ENCODE measurements around the gene CRADD. TPM values are rescaled to one million over a fixed set of nuclear protein-coding genes. Genes with fewer than 3 reads are reported as not detected.

The CRADD gene
- total RNA-seq, 1 donor from 2014 or later, result 9.1 TPM

DNA sequence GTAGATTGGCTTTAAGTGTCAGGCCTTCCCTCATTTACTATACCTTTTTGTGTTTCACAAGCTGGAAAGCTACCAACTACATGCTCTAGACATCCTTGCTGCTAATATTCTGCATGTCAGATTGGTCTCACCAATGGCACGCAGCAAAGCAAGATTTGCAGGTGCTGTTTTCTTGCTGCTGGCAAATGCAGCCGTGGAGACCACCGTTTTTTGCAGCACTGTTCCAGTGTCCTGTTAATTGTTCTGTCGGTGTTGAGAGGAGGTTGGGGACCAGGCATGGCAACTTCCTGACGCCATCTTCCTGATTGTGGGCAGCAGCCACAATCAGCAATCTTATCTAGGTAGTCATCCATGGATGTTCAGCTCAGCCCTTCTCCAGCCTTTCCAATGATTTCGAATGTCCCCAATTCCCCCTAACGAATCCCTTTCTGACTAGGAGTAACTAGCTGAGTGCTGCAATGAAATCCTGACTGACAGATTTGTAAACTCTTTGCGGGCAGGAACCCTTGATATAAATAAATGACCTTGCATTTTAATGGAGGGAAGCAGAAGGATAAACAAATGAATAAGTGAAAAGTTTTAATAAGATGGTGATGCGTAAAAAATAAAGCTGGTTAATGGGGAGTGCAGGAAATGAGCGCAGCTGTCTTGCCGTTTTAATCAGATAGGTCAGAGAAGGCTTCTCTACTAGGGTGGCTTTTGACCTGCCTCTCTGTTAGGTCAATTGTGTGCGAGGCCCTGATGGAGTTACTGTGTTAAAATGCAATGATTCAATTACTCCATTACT lies 574 bp upstream of the CRADD start:
- TF ChIP-seq CTCF (IDR thresholded peaks at IDR 0.05), result no peak
- Mint-ChIP-seq H3K4me1 (ENCODE audit: low read depth) (peaks cover 18% of the 10 kb centered on the region), H3K9me3 (ENCODE audit: low read depth) (no peaks in the 10 kb centered on the region), H3K36me3 (ENCODE audit: low read depth) (peaks cover 2% of the 10 kb centered on the region), H3K4me3 (ENCODE audit: unreplicated experiment) (peak overlapping the region; percentile 89), H3K27ac (ENCODE audit: unreplicated experiment) (peak overlapping the region; percentile 98), H3K27me3 (ENCODE audit: low read depth) (peaks cover 6% of the 10 kb centered on the region)
- no peak for DNase-seq (ENCODE audit: low spot score)

DNA sequence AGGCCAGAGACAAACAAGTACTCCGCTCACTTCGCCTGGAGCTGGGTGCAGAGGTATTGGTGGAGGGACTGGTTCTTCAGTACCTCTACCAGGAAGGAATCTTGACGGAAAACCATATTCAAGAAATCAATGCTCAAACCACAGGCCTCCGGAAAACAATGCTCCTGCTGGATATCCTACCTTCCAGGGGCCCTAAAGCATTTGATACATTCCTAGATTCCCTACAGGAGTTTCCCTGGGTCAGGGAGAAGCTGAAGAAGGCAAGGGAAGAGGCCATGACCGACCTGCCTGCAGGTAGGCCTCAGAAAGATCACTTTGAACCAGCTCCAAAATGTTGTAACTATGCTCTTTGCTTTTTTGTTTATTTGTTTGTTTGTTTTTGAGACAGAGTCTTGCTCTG lies 1.6 kb downstream of the CRADD start:
- Mint-ChIP-seq H3K9me3 (ENCODE audit: low read depth) (no peaks in the 10 kb centered on the region), H3K27me3 (ENCODE audit: low read depth) (peaks cover 6% of the 10 kb centered on the region), H3K27ac (ENCODE audit: unreplicated experiment) (no peak overlapping the region), H3K36me3 (ENCODE audit: low read depth) (peaks cover 2% of the 10 kb centered on the region), H3K4me1 (ENCODE audit: low read depth) (peaks cover 18% of the 10 kb centered on the region), H3K4me3 (ENCODE audit: unreplicated experiment) (no peak overlapping the region)
- TF ChIP-seq CTCF (IDR thresholded peaks at IDR 0.05), result no peak
- no peak for DNase-seq (ENCODE audit: low spot score)

DNA sequence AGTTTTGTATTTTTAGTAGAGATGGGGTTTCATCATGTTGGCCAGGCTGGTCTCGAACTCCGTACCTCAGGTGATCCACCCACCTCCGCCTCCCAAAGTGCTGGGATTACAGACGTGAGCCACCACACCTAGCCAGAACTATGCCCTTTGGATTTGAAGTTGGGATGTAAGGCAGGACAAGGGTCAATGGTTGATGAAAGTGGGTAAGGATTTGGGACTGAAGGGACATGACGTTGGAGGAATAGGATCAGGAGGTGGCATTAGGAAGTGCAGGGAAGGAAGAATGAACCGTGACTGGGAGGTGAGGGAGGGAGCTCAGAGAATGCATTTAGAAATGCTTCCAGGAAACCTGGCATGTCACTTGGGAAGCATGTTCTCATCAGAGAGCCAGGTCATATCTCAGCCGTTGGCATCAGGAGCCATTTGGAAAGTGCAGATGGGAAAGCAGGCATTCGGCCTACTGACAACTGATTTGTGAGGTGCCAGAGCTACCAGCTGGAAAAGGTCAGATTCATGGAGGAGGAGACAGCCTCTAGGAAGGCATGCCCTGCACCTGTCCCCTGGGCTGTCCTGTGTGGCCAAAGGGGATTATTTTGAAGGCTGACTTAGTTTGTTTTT lies 2.2 kb downstream of the CRADD start:
- no peak overlapping the region for H3K4me3 Mint-ChIP-seq (ENCODE audit: unreplicated experiment)
- H3K36me3 Mint-ChIP-seq (ENCODE audit: low read depth), result peaks cover 2% of the 10 kb centered on the region
- no peak for DNase-seq (ENCODE audit: low spot score)
- H3K9me3 Mint-ChIP-seq (ENCODE audit: low read depth), result no peaks in the 10 kb centered on the region
- peaks cover 18% of the 10 kb centered on the region for H3K4me1 Mint-ChIP-seq (ENCODE audit: low read depth)
- TF ChIP-seq CTCF (IDR thresholded peaks at IDR 0.05), result no peak
- H3K27me3 Mint-ChIP-seq (ENCODE audit: low read depth), result no peaks in the 10 kb centered on the region
- no peak overlapping the region for H3K27ac Mint-ChIP-seq (ENCODE audit: unreplicated experiment)

DNA sequence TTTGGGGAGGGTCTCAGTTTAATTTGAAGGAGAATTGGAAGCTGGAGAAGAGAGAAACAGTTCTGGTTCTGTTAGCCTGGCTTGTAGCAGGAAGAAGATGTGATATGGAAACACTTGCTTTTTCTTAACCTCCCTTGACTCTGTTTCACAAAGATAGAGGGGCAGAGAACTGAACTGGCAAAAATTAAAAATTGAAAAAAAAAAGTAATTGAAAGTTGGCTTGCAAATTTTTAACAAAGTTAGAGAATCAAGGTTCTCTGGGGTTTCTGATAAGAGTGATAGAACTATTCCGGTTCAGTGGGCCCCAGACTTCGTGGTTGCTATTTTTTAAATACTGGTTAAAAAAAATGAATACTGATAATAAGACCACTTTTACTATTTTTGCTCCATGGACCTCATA lies 2.8 kb downstream of the CRADD start:
- H3K27ac Mint-ChIP-seq (ENCODE audit: unreplicated experiment), result no peak overlapping the region
- H3K27me3 Mint-ChIP-seq (ENCODE audit: low read depth), result no peaks in the 10 kb centered on the region
- H3K9me3 Mint-ChIP-seq (ENCODE audit: low read depth), result no peaks in the 10 kb centered on the region
- no peak for TF ChIP-seq CTCF (IDR thresholded peaks at IDR 0.05)
- H3K4me3 Mint-ChIP-seq (ENCODE audit: unreplicated experiment), result no peak overlapping the region
- DNase-seq (ENCODE audit: low spot score), result no peak
- peaks cover 18% of the 10 kb centered on the region for H3K4me1 Mint-ChIP-seq (ENCODE audit: low read depth)
- H3K36me3 Mint-ChIP-seq (ENCODE audit: low read depth), result peaks cover 2% of the 10 kb centered on the region

DNA sequence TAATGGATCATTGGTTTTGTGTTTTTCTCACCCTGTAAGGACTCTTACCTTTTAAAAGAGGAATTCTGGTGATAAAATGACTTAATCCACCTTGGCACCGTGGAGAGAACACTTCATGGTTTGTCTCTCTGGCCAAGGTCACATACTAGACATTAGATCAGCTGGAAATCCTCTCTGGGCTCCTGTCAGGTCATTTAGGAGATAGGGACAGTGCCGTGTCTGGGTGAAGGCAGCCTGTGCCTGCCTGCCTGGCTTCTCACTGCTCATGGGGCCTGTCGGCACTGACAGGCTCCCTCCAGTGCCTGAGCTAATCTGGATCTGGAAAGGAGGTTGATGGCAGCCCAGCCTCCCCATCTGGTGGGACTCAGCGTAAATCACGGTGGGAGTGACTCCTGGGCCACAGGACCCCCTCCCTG lies 5.7 kb downstream of the CRADD start:
- no peak for TF ChIP-seq CTCF (IDR thresholded peaks at IDR 0.05)
- Mint-ChIP-seq H3K27me3 (ENCODE audit: low read depth) (no peaks in the 10 kb centered on the region), H3K9me3 (ENCODE audit: low read depth) (no peaks in the 10 kb centered on the region), H3K27ac (ENCODE audit: unreplicated experiment) (no peak overlapping the region), H3K4me3 (ENCODE audit: unreplicated experiment) (no peak overlapping the region), H3K4me1 (ENCODE audit: low read depth) (peaks cover 8% of the 10 kb centered on the region), H3K36me3 (ENCODE audit: low read depth) (peaks cover 2% of the 10 kb centered on the region)
- DNase-seq (ENCODE audit: low spot score), result no peak

All from chondrocyte (in vitro differentiated cells).